ENCODE measurements around the gene OR13A1.

DNA sequence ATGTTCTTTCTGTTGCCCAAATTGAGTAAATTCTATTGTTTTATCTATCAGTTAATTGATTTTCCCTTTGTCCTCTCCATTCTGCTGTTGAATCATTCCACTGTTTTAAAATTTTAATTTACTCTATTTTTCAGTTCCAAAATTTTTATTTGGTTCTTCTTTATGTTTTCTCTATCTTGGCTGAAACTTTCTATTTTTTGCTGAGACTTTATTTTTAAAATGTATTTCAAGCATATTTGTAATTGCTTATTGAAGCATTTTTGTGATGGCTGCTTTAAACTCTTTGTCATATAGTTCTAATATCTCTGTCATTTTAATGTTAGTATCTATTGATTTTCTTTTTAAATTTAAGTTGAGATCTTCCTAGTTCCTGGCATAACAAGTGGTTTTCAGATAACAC, 60.5 kb downstream of the OR13A1 start:
- TF ChIP-seq, protein P1, sequence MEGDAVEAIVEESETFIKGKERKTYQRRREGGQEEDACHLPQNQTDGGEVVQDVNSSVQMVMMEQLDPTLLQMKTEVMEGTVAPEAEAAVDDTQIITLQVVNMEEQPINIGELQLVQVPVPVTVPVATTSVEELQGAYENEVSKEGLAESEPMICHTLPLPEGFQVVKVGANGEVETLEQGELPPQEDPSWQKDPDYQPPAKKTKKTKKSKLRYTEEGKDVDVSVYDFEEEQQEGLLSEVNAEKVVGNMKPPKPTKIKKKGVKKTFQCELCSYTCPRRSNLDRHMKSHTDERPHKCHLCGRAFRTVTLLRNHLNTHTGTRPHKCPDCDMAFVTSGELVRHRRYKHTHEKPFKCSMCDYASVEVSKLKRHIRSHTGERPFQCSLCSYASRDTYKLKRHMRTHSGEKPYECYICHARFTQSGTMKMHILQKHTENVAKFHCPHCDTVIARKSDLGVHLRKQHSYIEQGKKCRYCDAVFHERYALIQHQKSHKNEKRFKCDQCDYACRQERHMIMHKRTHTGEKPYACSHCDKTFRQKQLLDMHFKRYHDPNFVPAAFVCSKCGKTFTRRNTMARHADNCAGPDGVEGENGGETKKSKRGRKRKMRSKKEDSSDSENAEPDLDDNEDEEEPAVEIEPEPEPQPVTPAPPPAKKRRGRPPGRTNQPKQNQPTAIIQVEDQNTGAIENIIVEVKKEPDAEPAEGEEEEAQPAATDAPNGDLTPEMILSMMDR (IDR thresholded peaks at IDR 0.05): no peak
- TF ChIP-seq POLR2A (IDR thresholded peaks at IDR 0.05): no peak
